IMR-90 (cell line): ENCODE results near the gene GTF2I. TPM values are rescaled to one million over a fixed set of nuclear protein-coding genes. Genes with fewer than 3 reads are reported as not detected.

Source experiments
- ATAC-seq: fragments of 200-7000 bp; cut with Tn5 transposase; 2 replicates; pipeline ENCODE4 v1.9.1; 2020; ENCODE audit warnings: low read depth, mild to moderate bottlenecking, moderate library complexity
- BruUV-seq: library from RNA; stranded (reverse); fragments of 400-500 nt; replicated peaks from 2 replicates; lab custom pipeline; 2021; lab: Mats Ljungman, UMichigan
- CTCF ChIA-PET: fragments of 300-600 bp; formaldehyde crosslinking; extraction: SDS; loops from one replicate; lab custom pipeline; 2021; ENCODE audit warnings: antibody characterized with exemption; lab: Yijun Ruan, JAX
- POLR2A ChIA-PET: fragments of 300-600 bp; sonication (Branson Sonifier 250); formaldehyde crosslinking; loops from one replicate; lab custom pipeline; 2022; ENCODE audit warnings: antibody characterized with exemption; ENCODE audit not compliant: unreplicated experiment; lab: Charles Lee
- DNase-seq: peaks from one replicate; pipeline ENCODE4 v3.0.0; 2013
- H2AFZ ChIP-seq: replicated peaks from 2 replicates; pipeline ENCODE3; 2013; ENCODE audit warnings: low read length, mild to moderate bottlenecking; ENCODE audit not compliant: poor library complexity
- H2AK5ac ChIP-seq: 2 replicates; pipeline ENCODE4 v1.6.1; 2013; ENCODE audit warnings: low read depth, low read length, inconsistent platforms
- H2AK9ac ChIP-seq: replicated peaks from 2 replicates; pipeline ENCODE3; 2013; ENCODE audit warnings: mild to moderate bottlenecking, low read depth, low read length, moderate library complexity; ENCODE audit not compliant: poor library complexity
- H2BK120ac ChIP-seq: 2 replicates; pipeline ENCODE4 v1.6.1; 2013; ENCODE audit warnings: low read depth, low read length, inconsistent platforms
- H2BK15ac ChIP-seq: 3 replicates; pipeline ENCODE4 v1.6.1; 2013; ENCODE audit warnings: low read depth, low read length, inconsistent platforms
- H2BK20ac ChIP-seq: 2 replicates; pipeline ENCODE4 v1.6.1; 2013; ENCODE audit warnings: low read depth, mild to moderate bottlenecking, inconsistent platforms, low read length, moderate library complexity
- H2BK5ac ChIP-seq: 2 replicates; pipeline ENCODE4 v1.6.1; 2013; ENCODE audit warnings: mild to moderate bottlenecking, low read depth, low read length, inconsistent platforms; ENCODE audit not compliant: poor library complexity, severe bottlenecking
- H3K14ac ChIP-seq: replicated peaks from 2 replicates; pipeline ENCODE4 v1.6.1; 2013; ENCODE audit warnings: low read depth, low read length, inconsistent platforms
- H3K18ac ChIP-seq: 2 replicates; pipeline ENCODE4 v1.6.1; 2013; ENCODE audit warnings: low read depth, low read length, control low read depth
- H3K23ac ChIP-seq: 2 replicates; pipeline ENCODE4 v1.6.1; 2013; ENCODE audit warnings: low read depth, low read length, inconsistent platforms
- H3K27ac ChIP-seq: 2 replicates; pipeline ENCODE4 v1.5.1; 2013; ENCODE audit warnings: mild to moderate bottlenecking, control low read depth, low read length; ENCODE audit not compliant: insufficient read depth
- H3K27me3 ChIP-seq: 2 replicates; pipeline ENCODE4 v1.6.1; 2013; ENCODE audit warnings: low read length; ENCODE audit not compliant: control insufficient read depth, insufficient read depth
- H3K36me3 ChIP-seq: 2 replicates; pipeline ENCODE4 v1.6.1; 2013; ENCODE audit warnings: low read length, mixed read lengths; ENCODE audit not compliant: control insufficient read depth, insufficient read depth
- H3K4ac ChIP-seq: 2 replicates; pipeline ENCODE4 v1.6.1; 2013; ENCODE audit warnings: low read depth, low read length, inconsistent platforms
- H3K4me1 ChIP-seq: 2 replicates; pipeline ENCODE4 v1.6.1; 2013; ENCODE audit warnings: low read length, mixed read lengths; ENCODE audit not compliant: control insufficient read depth, insufficient read depth
- H3K4me2 ChIP-seq: 2 replicates; pipeline ENCODE4 v1.6.1; 2013; ENCODE audit warnings: low read depth, mild to moderate bottlenecking, control low read depth, low read length, moderate library complexity
- H3K4me3 ChIP-seq: 2 replicates; pipeline ENCODE4 v1.5.1; 2013; ENCODE audit warnings: low read depth, mild to moderate bottlenecking, control low read depth, low read length, moderate library complexity; ENCODE audit not compliant: insufficient read depth
- H3K56ac ChIP-seq: 2 replicates; pipeline ENCODE4 v1.6.1; 2013; ENCODE audit warnings: low read length, inconsistent platforms; ENCODE audit not compliant: insufficient read depth; ENCODE audit errors: extremely low read depth
- H3K79me1 ChIP-seq, 2 experiments: 2 replicates each; pipeline ENCODE4 v1.6.1; 2013; ENCODE audit warnings: low read length in 2 of 2, inconsistent platforms in 1 of 2, low read depth in 1 of 2
- H3K9ac ChIP-seq: 2 replicates; pipeline ENCODE4 v1.6.1; 2013; ENCODE audit warnings: low read depth, low read length, control low read depth
- H3K9me1 ChIP-seq: 2 replicates; pipeline ENCODE4 v1.6.1; 2013; ENCODE audit warnings: low read length, inconsistent platforms; ENCODE audit not compliant: insufficient read depth
- H3K9me3 ChIP-seq: 2 replicates; pipeline ENCODE4 v1.6.1; 2013; ENCODE audit warnings: low read length; ENCODE audit not compliant: control insufficient read depth, insufficient read depth
- H4K20me1 ChIP-seq: 2 replicates; pipeline ENCODE4 v1.6.1; 2013; ENCODE audit warnings: low read length, inconsistent platforms; ENCODE audit not compliant: insufficient read depth
- H4K5ac ChIP-seq: 2 replicates; pipeline ENCODE4 v1.6.1; 2013; ENCODE audit warnings: mild to moderate bottlenecking, low read depth, low read length, control low read depth
- H4K8ac ChIP-seq, 2 experiments: 2 replicates each; pipeline ENCODE4 v1.6.1; 2013; ENCODE audit warnings: low read depth in 2 of 2, low read length in 2 of 2, control low read depth in 1 of 2, inconsistent platforms in 1 of 2
- H4K91ac ChIP-seq: 2 replicates; pipeline ENCODE4 v1.6.1; 2013; ENCODE audit warnings: low read depth, low read length, inconsistent platforms; ENCODE audit not compliant: insufficient read depth
- BHLHE40 ChIP-seq: fragments of 150-350 bp; IDR thresholded peaks from 2 replicates; pipeline ENCODE4 v1.6.1; 2016; ENCODE audit warnings: mild to moderate bottlenecking, low read depth, low read length
- CEBPB ChIP-seq: IDR thresholded peaks from 2 replicates; pipeline ENCODE4 v1.6.1; 2012; ENCODE audit warnings: low read depth, low read length, improper control_type of control experiment
- CHD1 ChIP-seq: IDR thresholded peaks from 2 replicates; pipeline ENCODE4 v1.6.1; 2012; ENCODE audit warnings: low read depth, low read length, improper control_type of control experiment
- FOS ChIP-seq: fragments of 150-350 bp; IDR thresholded peaks from 2 replicates; pipeline ENCODE4 v1.6.1; 2016; ENCODE audit warnings: low read depth, low read length
- MAFK ChIP-seq: IDR thresholded peaks from 2 replicates; pipeline ENCODE4 v1.6.1; 2012; ENCODE audit warnings: low read depth, low read length, improper control_type of control experiment
- MXI1 ChIP-seq: IDR thresholded peaks from 2 replicates; pipeline ENCODE4 v1.6.1; 2012; ENCODE audit warnings: low read depth, mild to moderate bottlenecking, low read length, moderate library complexity, borderline replicate concordance
- NFE2L2 ChIP-seq: fragments of 150-350 bp; IDR thresholded peaks from 2 replicates; pipeline ENCODE4 v1.6.1; 2016; ENCODE audit warnings: low read depth, mild to moderate bottlenecking, low read length
- POLR2A ChIP-seq: IDR thresholded peaks from 2 replicates; pipeline ENCODE4 v1.6.1; 2012; ENCODE audit warnings: mild to moderate bottlenecking, low read depth, low read length
- RAD21 ChIP-seq: IDR thresholded peaks from 2 replicates; pipeline ENCODE4 v1.6.1; 2012; ENCODE audit warnings: low read length, improper control_type of control experiment
- RCOR1 ChIP-seq: IDR thresholded peaks from 2 replicates; pipeline ENCODE4 v1.6.1; 2012; ENCODE audit warnings: mild to moderate bottlenecking, low read length, improper control_type of control experiment; ENCODE audit not compliant: insufficient replicate concordance
- RFX5 ChIP-seq: IDR thresholded peaks from 2 replicates; pipeline ENCODE4 v1.8.0; 2012; ENCODE audit warnings: low read depth, mild to moderate bottlenecking, low read length, moderate library complexity
- SMC3 ChIP-seq: fragments of 150-350 bp; IDR thresholded peaks from 2 replicates; pipeline ENCODE4 v1.6.1; 2016; ENCODE audit warnings: low read depth, mild to moderate bottlenecking, antibody characterized with exemption, low read length, moderate library complexity
- WGBS, 2 experiments: methylation state at CpG; one replicate each; pipeline versions ENCODE4 v1.1.5 to v1.1.7; 2013; ENCODE audit warnings: missing lambda C conversion rate in 2 of 2; ENCODE audit not compliant: insufficient read length in 1 of 2; ENCODE audit errors: extremely low coverage in 2 of 2; 5-methylcytosine and 5-hydroxymethylcytosine counted together
- dilution Hi-C: fragments of 300-500 bp; cut with HindIII; formaldehyde crosslinking; loops from one replicate; pipeline ENCODE4 v1.14.3; 2018; ENCODE audit warnings: low sequenced_read_pairs; ENCODE audit not compliant: unreplicated experiment
- in situ Hi-C: fragments of 300-500 bp; cut with MboI; formaldehyde crosslinking; loops from 3 replicates; pipeline ENCODE4 v1.14.3; 2019; ENCODE audit warnings: low sequenced_read_pairs, inconsistent platforms, mixed read lengths
- intact Hi-C: fragments of 100-400 bp; cut with micrococcal nuclease; formaldehyde crosslinking; loops from 2 replicates; pipeline ENCODE4 v1.10.0; 2022
- polyA plus RNA-seq, 3 experiments: library from polyadenylated mRNA; depleted of rRNA; stranded (reverse); fragments of >200 nt; gene quantifications; 2 replicates each; pipeline ENCODE4 v1.2.3, GENCODE V29; 2012; ENCODE audit warnings: low replicate concordance in 1 of 3
- total RNA-seq: library from RNA; depleted of rRNA; stranded (reverse); fragments of >200 nt; gene quantifications from 2 replicates; pipeline ENCODE4 v1.2.3, GENCODE V29; 2012
- TF ChIP-seq, protein P1 (sequence below): fragments of 150-350 bp; IDR thresholded peaks from 2 replicates; pipeline ENCODE4 v1.6.1; 2016; ENCODE audit warnings: low read depth, mild to moderate bottlenecking, low read length, moderate library complexity, borderline replicate concordance
- TF ChIP-seq, protein P2 (sequence below): fragments of 150-350 bp; IDR thresholded peaks from 2 replicates; pipeline ENCODE4 v1.6.1; 2017; ENCODE audit warnings: mild to moderate bottlenecking, antibody characterized with exemption, low read length, low read depth
- TF ChIP-seq, protein P3 (sequence below): conservative IDR thresholded peaks from 2 replicates; pipeline ENCODE4 v1.5.1; 2012; ENCODE audit warnings: mild to moderate bottlenecking, low read depth, low read length, improper control_type of control experiment

GTF2I gene
- total and polyA plus RNA-seq, 2 of the 4 experiments (the other 2 are of a cell fraction): 46.4 to 88.8 TPM

DNA sequence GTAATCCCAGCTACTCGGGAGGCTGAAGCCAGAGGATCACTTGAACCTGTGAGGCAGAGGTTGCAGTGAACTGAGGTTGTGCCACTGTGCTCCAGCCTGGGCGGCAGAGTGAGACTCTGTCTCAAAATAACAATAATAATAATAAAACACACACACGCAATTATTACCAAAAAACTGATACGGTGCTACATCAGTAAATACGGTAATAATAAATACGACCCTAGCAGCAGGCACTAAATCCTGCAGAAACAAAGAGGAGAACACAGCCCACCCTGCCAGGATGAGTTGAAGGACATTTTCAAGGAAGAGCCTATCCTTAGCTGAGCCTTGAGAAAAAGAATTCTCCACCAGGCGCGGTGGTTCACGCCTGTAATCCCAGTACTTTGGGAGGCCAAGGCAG is 34.4 kb upstream of the GTF2I start:
- H2BK15ac ChIP-seq: no peak overlapping the region
- H2BK20ac ChIP-seq: no peak overlapping the region
- no peaks in the 10 kb centered on the region for H4K20me1 ChIP-seq
- in situ Hi-C loops: no loop called here
- ChIA-PET CTCF (no interaction called here), POLR2A (no interaction called here)
- no peaks in the 10 kb centered on the region for H3K9me3 ChIP-seq
- no peak overlapping the region for H3K18ac ChIP-seq
- H3K27me3 ChIP-seq: no peaks in the 10 kb centered on the region
- H3K4me1 ChIP-seq: peaks cover 3% of the 10 kb centered on the region
- dilution Hi-C loops: no loop called here
- H3K4me2 ChIP-seq: no peak overlapping the region
- TF ChIP-seq, protein P1, sequence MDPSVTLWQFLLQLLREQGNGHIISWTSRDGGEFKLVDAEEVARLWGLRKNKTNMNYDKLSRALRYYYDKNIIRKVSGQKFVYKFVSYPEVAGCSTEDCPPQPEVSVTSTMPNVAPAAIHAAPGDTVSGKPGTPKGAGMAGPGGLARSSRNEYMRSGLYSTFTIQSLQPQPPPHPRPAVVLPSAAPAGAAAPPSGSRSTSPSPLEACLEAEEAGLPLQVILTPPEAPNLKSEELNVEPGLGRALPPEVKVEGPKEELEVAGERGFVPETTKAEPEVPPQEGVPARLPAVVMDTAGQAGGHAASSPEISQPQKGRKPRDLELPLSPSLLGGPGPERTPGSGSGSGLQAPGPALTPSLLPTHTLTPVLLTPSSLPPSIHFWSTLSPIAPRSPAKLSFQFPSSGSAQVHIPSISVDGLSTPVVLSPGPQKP: no peak
- TF ChIP-seq CHD1 (no peak), FOS (no peak), MAFK (no peak), CEBPB (no peak), NFE2L2 (no peak), POLR2A (no peak), RFX5 (no peak), MXI1 (no peak), RCOR1 (no peak), RAD21 (no peak), SMC3 (no peak), BHLHE40 (no peak)
- TF ChIP-seq, protein P2, sequence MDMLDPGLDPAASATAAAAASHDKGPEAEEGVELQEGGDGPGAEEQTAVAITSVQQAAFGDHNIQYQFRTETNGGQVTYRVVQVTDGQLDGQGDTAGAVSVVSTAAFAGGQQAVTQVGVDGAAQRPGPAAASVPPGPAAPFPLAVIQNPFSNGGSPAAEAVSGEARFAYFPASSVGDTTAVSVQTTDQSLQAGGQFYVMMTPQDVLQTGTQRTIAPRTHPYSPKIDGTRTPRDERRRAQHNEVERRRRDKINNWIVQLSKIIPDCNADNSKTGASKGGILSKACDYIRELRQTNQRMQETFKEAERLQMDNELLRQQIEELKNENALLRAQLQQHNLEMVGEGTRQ: no peak
- TF ChIP-seq, protein P3, sequence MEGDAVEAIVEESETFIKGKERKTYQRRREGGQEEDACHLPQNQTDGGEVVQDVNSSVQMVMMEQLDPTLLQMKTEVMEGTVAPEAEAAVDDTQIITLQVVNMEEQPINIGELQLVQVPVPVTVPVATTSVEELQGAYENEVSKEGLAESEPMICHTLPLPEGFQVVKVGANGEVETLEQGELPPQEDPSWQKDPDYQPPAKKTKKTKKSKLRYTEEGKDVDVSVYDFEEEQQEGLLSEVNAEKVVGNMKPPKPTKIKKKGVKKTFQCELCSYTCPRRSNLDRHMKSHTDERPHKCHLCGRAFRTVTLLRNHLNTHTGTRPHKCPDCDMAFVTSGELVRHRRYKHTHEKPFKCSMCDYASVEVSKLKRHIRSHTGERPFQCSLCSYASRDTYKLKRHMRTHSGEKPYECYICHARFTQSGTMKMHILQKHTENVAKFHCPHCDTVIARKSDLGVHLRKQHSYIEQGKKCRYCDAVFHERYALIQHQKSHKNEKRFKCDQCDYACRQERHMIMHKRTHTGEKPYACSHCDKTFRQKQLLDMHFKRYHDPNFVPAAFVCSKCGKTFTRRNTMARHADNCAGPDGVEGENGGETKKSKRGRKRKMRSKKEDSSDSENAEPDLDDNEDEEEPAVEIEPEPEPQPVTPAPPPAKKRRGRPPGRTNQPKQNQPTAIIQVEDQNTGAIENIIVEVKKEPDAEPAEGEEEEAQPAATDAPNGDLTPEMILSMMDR: no peak
- no peak overlapping the region for H3K14ac ChIP-seq
- H3K23ac ChIP-seq: no peak overlapping the region
- H3K56ac ChIP-seq: no peak overlapping the region
- 88% methylated on average over 3 of the region's 9 CpGs; no CpG with 5 or more reads in 1 of the 2 experiments for WGBS, 2 experiments
- H4K91ac ChIP-seq: no peak overlapping the region
- no peak overlapping the region for H3K4me3 ChIP-seq
- intact Hi-C loops: loop anchor here (10.0 kb wide), 1 partner anchor 242 kb away; no protein-coding TSS in a partner anchor
- no TSS peak for BruUV-seq
- H3K79me1 ChIP-seq: no peaks in the 10 kb centered on the region
- H2AK9ac ChIP-seq: no peak overlapping the region
- no peak overlapping the region for H3K27ac ChIP-seq
- no peak overlapping the region for H2BK120ac ChIP-seq
- H3K9ac ChIP-seq: no peak overlapping the region
- H2AK5ac ChIP-seq: no peak overlapping the region
- ATAC-seq (no peak), DNase-seq (no peak)
- H3K36me3 ChIP-seq: no peaks in the 10 kb centered on the region
- no peak overlapping the region for H2AFZ ChIP-seq
- no peaks in the 10 kb centered on the region for H3K9me1 ChIP-seq
- H3K4ac ChIP-seq: no peak overlapping the region
- no peak overlapping the region for H4K5ac ChIP-seq
- H2BK5ac ChIP-seq: no peak overlapping the region
- no peak overlapping the region for H4K8ac ChIP-seq
